GM19035 (cell line): ENCODE data around the gene RCBTB2.
"Not testable (repeated sequence)": the region's sequence is repeated elsewhere in the genome, so short reads cannot be mapped to it uniquely, and the experiment has no call there.

Experiments used
- ATAC-seq: cut with Tn5 transposase; IDR thresholded peaks from one replicate; pipeline ENCODE4 v1.9.1; 2021; ENCODE audit not compliant: unreplicated experiment

Gene RCBTB2

GRCh38 chr13:48457578-48458242 lies 75.2 kb downstream of the RCBTB2 start:
- ATAC-seq: no peak

GRCh38 chr13:48456546-48456945 lies 76.3 kb downstream of the RCBTB2 start:
- no peak for ATAC-seq

- ATAC-seq: not testable (repeated sequence)
Measured at GRCh38 chr13:48451196-48451595, 81.7 kb downstream of the RCBTB2 start.

GRCh38 chr13:48449656-48450055 lies 83.2 kb downstream of the RCBTB2 start:
- no peak for ATAC-seq

- ATAC-seq: no peak
Measured at GRCh38 chr13:48448959-48449614, 83.8 kb downstream of the RCBTB2 start.

- ATAC-seq: no peak
Measured at GRCh38 chr13:48448285-48448958, 84.5 kb downstream of the RCBTB2 start.

- ATAC-seq: no peak
Measured at GRCh38 chr13:48446464-48446863, 86.4 kb downstream of the RCBTB2 start.

GRCh38 chr13:48443442-48444208 lies 89.3 kb downstream of the RCBTB2 start:
- ATAC-seq: no peak
